ENCODE measurements around the gene HNRNPA0.

The HNRNPA0 gene

GRCh38 chr5:137716337-137716736 lies 37.8 kb downstream of the HNRNPA0 start:
- no peak for DNase-seq

- DNase-seq, result no peak
These were observed 38.7 kb downstream of the HNRNPA0 start for GRCh38 chr5:137715456-137715855.

- no peak for DNase-seq
These were observed 39.2 kb downstream of the HNRNPA0 start for GRCh38 chr5:137714946-137715345.

- DNase-seq, result no peak
These were observed 39.7 kb downstream of the HNRNPA0 start for GRCh38 chr5:137714494-137714893.

GRCh38 chr5:137712139-137712667 lies 42.0 kb downstream of the HNRNPA0 start:
- no peak for DNase-seq

- DNase-seq, result no peak
These were observed 44.1 kb downstream of the HNRNPA0 start for GRCh38 chr5:137710086-137710485.

GRCh38 chr5:137708796-137709559 lies 45.2 kb downstream of the HNRNPA0 start:
- DNase-seq, result no peak

GRCh38 chr5:137708062-137708461 lies 46.1 kb downstream of the HNRNPA0 start:
- DNase-seq, result no peak

GRCh38 chr5:137706841-137707240 lies 47.3 kb downstream of the HNRNPA0 start:
- DNase-seq, result no peak

- no peak for DNase-seq
These were observed 49.1 kb downstream of the HNRNPA0 start for GRCh38 chr5:137705106-137705505.

- no peak for DNase-seq
These were observed 50.6 kb downstream of the HNRNPA0 start for GRCh38 chr5:137703565-137703964.

GRCh38 chr5:137700282-137700680 lies 53.9 kb downstream of the HNRNPA0 start:
- DNase-seq, result no peak

- DNase-seq, result peak; percentile 13
These were observed 54.6 kb downstream of the HNRNPA0 start for GRCh38 chr5:137699336-137700281.

- DNase-seq, result no peak
These were observed 57.7 kb downstream of the HNRNPA0 start for GRCh38 chr5:137696481-137696880.

- DNase-seq, result peak; percentile 92
These were observed 58.3 kb downstream of the HNRNPA0 start for GRCh38 chr5:137695651-137696428.

All from OCI-M1 (cell line).